NCI-H2081 treated with DMSO at 0.1 percent for 48 hours (cell line): ENCODE data around the gene PARVA.
A peak's percentile ranks its signal among the peaks of the same experiment; 100 is the strongest.

Experiments
- DNase-seq: peaks from one replicate; lab custom pipeline; 2025; lab: John Stamatoyannopoulos, UW

Gene PARVA

DNA sequence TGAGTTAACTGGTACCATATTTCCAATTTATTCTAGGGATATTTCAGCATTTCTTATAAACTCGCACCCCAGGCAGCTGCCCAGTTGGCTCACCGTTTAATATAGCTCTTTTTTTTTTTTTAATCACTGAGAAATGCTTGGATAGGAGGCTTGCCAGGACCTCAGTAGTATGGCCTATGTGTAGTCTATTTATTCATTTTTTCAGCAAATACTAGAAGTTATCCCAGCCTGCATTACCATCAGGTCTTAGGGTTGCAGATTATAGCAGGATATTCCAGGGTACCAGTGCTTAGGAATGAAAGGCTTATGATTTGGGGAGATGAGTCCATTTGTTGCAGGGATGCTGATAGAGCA lies 26.6 kb downstream of the PARVA start:
- no peak for DNase-seq

- no peak for DNase-seq
These were observed 27.1 kb downstream of the PARVA start for GRCh38 chr11:12404436-12404835.

DNA sequence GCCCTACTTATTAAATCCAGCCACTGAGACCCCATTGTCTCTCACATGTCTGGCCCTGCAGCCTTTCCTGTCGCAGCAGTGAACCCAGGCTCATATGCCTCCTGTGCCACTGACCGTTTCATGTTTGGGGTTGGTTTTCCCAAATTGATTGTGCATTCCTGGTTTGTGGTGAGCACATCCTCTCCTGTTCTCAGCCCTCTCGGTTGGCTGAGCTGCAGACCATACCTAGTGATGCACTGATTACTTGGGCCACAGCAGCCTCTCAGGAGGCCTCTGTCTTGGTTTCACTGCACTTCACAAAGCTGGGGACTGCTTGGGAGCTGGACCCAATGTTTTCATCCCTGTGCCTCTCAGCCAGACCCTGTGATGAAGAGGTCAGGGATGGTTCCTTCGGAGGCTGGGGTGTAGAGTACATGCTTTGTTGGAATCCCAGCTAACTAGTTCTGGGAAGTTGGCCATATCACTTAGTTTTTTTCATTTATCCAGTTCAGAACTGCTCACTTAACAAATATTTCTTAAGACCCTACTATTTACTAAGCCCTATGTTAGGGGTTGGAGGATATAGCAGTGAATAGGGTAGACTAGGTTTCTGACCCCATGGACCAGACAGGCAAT lies 30.9 kb downstream of the PARVA start:
- no peak for DNase-seq

DNA sequence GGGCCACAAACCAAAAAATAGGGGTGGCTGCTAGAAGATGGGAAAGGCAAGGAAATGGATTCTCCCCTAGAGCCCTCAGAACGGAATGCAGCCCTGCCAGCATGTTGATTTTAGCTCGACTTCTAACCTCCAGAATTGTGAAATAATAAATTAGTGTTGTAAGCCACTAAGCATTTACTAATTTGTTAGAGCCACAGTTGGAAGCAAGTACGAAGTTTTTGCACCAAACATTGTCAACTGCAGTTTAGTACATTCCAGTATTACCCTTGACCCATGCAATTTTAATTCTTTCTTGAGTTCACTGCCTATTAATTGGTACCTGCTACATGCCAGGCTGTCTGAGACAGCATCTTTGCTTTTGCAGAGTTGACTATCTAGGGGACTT lies 32.2 kb downstream of the PARVA start:
- no peak for DNase-seq

GRCh38 chr11:12410006-12410728 lies 32.8 kb downstream of the PARVA start:
- no peak for DNase-seq

DNA sequence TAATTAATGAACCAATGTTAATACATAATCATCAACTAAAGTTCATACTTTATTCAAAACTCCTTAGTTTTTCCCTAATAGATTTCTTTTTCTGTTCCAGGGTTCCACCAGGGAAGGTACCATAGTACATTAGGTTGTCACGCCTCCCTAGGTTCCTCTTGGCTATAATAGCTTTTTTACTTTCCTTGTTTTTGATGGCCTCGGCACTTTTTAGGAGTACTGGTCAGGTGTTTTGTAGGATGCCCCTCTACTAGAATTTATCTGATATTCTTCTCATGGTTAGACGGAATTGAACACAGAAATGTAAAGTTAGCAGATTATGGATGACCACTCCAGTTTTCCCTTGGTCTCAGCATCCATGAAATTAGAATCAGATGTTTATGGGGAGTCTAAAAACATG lies 34.0 kb downstream of the PARVA start:
- DNase-seq: no peak

GRCh38 chr11:12411806-12412727 lies 34.7 kb downstream of the PARVA start:
- peak; percentile 24 for DNase-seq

DNA sequence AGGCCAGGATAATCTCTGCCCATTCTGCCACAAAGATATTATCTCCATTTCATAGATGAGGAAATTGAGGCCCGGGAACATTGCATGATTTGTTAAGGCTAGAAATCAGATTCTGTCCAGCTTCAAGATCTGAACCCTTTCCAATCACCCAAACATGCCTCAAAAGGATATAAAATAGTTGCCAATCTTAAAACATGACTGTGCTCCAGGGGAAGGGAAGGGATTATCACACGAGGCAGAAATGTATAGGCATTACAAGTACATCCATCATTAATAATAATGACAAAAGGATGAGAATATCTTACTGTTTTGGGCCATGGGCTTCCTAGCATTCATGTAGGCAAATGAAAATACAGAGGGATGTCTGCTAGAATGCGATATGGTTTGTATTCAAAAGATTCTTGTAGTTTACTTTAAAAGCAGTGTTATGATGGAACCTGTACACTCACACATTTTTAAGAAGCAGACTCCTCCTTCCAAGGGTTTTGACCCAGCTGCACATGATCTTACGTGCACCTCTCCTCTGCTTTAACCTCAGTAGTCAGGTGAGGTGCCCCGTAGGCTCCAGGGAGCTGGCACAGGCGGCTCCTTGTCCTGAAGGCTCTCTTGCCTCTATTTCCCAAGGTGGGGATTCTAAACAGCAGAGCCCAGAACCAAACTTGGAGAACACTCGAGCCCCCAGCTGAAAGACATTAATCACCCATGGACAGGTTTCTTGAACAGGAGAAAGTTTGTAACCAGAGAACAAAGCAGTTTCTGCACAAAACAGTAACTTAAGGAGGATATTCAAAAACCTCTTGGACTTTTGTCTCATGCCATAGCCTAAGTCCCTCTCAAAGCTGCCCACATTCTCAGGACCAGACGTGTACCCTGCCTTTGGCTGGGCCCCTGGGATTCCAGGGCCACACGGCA lies 36.0 kb downstream of the PARVA start:
- DNase-seq: no peak

- no peak for DNase-seq
These were observed 37.2 kb downstream of the PARVA start for GRCh38 chr11:12414611-12415010.

- no peak for DNase-seq
These were observed 38.1 kb downstream of the PARVA start for GRCh38 chr11:12415342-12415966.

DNA sequence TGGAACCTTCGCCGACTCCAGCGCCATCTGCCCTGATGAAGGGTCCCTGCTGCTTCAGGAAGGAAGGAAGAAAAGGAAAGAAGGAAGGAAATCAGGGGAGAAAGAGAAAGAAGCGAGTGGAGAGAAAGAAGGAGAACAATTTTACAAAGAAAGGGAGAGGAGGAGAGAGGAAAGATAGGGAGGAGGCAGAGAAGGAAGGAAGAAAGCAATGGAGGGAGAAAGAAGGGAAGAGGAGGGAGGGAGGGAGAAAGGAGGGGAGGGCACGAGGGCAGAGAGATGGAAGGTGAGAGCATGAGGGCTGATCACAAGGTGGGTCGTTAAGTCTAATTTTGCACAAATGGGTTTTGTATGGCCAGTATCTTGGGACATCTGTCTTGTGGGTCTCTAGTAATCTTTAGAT lies 39.2 kb downstream of the PARVA start:
- DNase-seq: no peak

GRCh38 chr11:12417691-12418611 lies 40.6 kb downstream of the PARVA start:
- no peak for DNase-seq

DNA sequence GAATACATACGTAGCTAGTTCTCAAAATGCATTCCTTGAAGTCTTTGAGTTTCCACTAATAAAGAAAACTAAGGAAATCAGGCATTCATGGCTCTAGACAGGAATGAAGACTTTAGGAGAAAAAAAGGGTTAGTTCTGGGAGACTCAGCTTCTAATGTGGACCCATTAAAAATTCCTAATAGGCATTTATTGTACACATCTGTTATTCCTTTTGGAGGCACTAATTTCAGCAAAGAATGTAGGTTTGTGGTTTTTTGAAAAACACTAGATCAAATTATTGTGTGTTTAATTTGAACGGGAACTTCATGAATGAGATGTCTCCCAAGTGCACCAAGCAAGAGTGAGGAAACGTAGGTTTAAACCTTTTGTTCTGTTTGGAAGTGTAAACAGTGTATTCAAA lies 42.7 kb downstream of the PARVA start:
- DNase-seq: no peak

DNA sequence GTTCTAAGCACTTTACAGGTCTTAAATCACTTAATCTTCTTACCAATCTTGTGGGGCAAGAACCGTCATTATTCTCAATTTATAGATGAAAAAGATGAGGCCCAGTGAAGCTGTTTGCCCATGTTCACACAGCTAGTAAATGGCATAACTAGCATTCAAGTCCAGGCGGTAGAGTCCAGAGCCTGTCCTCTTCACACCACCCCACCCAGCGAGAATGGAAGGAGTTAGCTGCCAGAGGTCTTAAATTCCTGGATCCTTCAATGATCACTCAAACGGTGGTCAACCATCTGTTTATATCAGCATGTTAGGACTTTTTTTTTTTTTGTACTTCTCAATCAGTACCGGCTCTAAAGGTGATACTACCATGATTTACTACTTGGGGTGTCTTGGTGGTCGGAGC lies 43.3 kb downstream of the PARVA start:
- DNase-seq: no peak

DNA sequence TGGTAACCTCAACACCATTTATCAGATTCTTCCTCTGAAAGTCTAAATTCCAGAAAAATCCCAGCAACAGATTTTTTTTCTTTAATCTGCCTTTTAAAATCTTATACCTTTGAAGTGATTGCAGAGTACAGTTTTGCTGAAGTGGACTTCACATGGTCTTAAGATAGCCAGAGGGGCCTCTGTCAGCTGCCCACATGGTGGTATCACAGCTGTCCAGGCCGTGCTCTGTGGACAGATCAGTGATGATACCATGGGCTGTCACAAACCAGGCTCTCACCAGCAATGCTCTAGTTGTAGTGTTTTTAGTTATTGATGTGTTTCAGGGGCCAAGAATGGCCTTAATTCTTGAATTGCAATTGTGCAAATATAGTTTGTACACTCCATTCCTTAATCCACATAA lies 44.0 kb downstream of the PARVA start:
- no peak for DNase-seq

DNA sequence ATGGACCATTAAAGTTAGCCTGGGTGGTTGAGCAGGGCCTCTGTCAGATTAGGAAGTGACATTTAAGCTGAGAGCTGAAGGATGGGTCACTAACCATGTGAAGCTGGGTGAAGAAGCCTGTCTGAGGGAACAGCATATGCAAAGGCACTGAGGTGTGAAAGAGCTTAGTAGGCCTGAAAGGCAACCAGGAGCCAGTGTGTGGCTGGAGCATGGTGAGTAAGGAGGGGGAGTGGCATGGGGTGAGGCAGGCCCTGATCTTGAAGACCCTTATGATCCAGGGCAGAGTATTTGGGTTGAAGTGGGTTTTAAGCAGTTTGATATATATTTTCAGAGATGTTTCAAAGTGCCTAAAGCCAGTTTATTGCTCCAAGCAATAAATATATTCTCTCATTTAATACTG lies 48.8 kb downstream of the PARVA start:
- no peak for DNase-seq

GRCh38 chr11:12429155-12429554 lies 51.8 kb downstream of the PARVA start:
- DNase-seq: no peak

DNA sequence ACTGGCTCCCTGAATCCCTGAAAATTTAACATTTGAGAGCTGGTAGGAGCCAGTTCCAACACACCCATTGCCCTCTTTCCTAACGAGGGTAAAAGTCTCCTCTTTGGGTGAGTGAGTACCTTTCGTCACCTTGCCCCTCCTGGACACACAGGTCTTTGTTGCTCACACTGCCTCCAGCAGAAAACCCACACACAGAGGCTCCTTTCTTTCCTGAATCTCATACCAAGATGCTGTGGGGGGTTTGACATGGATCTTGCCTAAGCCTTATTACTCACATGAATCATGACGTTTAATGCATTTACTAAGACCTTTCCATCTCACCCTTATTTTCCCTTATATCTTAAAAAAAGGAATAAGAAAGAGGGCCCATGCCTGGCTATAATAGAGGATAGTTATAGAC lies 53.0 kb downstream of the PARVA start:
- DNase-seq: no peak

DNA sequence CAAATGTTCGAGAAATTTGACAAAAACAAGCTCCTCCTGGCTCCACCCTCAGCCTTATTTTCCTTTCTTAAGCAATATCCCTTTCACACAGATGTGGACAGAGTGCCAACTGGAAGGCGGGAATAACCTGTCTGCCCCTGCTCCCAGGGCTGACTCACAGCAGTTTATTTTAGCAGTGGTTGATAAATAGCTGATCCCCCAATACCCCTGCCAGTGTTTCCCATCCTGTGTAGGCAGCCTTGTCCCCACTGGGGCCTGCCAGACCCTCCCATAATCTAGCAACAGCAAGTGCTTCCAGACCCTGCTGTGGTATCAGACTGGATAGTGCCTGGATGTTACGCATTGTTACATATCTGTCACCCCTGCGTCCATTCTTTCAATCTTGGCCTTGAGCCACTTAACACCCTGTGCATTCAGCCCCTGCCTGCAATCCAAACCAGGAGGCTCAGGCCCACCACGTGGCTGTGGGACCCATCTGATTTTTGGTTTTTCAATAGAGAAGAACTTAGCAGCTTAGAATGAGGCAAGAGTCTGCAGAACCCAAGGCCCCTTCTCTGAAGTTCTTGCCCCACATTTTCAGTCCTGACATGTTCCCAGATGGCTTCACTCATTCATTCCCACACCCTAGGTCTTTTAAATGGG lies 53.7 kb downstream of the PARVA start:
- no peak for DNase-seq

GRCh38 chr11:12432507-12432906 lies 55.1 kb downstream of the PARVA start:
- no peak for DNase-seq
